Limb (tissue), 2 donors: ENCODE results near the gene IGFALS.

Experiments
- DNase-seq, 2 donors: peaks; one replicate each; pipeline ENCODE4 v3.0.0-alpha.2; 2016; ENCODE audit errors: extremely low spot score in 2 of 2

IGFALS gene

GRCh38 chr16:1790261-1790610 is 3.3 kb downstream of the IGFALS start:
- no peak for DNase-seq

DNA sequence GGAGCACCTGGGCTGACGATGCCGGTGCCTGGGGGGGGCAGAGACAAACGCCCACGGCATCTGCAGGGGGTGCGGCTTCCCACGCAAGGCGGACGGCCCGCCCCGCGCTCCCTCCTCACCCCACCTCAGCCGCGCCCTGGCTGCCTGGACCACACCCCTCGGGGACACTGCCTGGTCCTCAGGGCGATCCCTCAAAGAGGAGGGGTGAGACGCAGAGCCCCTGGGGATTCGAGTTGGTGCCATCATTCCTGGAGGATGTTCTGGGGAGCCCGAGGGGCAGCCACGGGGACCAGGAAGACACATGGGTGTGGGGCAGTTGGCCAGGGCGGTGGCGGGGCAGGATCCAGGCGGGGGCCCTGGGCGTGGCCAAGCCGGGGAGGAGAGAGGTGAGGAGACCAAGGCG is 3.9 kb downstream of the IGFALS start:
- peak in 1 of 2 donors; percentile 28 for DNase-seq

GRCh38 chr16:1788708-1789100 is 4.8 kb downstream of the IGFALS start:
- DNase-seq = no peak

- DNase-seq = no peak
These were observed 5.3 kb downstream of the IGFALS start for GRCh38 chr16:1788095-1788707.

- DNase-seq = peak in 1 of 2 donors; percentile 28
These were observed 6.0 kb downstream of the IGFALS start for GRCh38 chr16:1787322-1788094.

DNA sequence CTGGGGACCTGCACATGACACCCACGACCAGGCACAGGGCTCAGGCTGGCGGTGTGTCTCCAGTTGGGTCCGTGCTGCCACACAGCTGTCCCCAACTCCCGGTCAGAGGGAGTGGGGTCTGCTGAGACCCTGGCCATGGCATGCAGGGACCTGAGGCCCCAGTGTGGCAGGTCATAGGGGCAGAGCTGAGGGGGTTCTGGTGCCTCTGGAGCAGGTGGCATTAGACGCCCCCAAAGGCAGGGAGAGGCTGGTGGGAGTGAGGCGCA is 6.5 kb downstream of the IGFALS start:
- DNase-seq = no peak

- peak in 1 of 2 donors; percentile 29 for DNase-seq
These were observed 7.1 kb downstream of the IGFALS start for GRCh38 chr16:1786242-1787055.

- DNase-seq = no peak
These were observed 7.7 kb downstream of the IGFALS start for GRCh38 chr16:1785846-1786170.

- no peak for DNase-seq
These were observed 8.3 kb downstream of the IGFALS start for GRCh38 chr16:1784977-1785845.

DNA sequence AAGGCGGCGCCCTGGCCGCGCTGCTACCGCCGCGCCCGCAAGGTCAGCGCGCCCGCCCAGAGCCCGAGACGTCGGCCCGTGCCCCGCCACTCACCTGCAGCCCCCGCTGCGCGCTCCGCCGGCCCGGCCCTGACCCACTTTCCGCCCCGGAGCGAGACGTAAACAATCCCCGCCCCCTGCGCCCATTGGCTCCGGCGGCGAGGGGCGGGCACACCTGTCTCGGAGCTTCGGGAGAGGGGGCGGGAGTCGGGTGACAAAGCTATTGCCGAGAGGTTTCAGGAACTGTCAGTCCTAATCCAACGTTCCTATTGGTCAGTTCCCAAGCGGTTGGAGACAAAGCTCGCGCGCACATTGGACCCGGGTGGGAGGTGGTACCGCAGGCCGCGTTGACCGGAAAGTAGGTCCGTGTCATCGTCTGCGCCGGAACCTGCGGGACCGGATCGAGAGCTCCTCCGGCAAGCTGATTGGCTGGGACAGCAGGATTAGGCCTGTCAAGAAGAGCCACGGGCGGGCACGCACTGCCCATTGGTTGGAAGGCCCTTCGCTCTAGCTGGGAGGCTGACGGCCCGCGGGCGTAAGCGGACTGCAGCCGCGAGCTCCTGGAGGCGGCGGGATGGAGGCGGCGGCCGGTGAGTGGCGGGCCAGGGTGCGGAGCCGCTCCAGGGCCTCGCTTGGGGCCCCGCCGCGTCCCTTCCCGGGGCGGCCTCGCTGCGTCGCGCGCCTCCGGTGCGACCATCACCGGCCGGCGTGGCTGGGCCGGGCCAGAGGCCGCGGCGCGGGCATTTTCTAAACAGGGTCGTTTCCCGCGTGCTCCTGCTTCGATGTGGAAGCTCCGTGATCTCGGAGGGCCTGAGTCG is 10.9 kb downstream of the IGFALS start, which contains the start of the genes NUBP2 and SPSB3:
NUBP2 (plus strand) TSS at position 553 of the 857 bp plus-strand sequence; CDS start at position 614, 61 bp downstream.
SPSB3 (minus strand) TSS at position 164 of the 857 bp plus-strand sequence. CDS start 1,088 bp downstream, outside the sequence.
- peak; percentile 99 to 100 for DNase-seq

DNA sequence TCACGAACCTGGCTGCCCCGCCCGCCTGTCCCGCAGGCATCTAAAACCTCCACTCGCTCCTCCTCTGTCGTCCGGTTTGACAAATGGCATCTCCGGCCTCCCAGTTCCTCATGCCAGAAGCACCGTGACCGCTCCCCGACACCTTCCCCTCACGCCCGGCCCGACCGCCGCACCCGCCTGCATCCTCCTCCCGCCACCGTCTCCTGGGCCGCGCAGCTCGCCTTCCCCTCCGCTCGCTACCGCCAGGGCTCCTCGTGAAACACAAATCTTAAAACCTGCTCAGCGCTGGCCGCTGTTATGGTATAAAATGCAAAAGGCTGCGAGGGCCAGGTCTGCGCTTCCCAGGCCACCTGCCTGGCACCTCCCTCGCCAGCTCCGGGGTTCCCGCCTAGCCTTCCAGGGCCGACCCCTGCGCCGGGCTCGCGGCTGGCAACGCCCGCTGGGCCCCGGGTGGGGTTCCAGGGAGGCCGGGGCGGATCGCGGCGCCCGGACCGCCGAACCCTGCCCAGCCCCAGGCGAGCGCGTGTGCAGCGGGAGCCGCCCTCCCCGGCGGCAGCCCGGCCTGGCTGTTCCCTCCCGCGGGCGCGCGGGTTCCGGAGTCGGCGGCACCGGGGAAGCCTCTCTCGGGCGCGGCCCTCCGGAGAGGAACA is 11.6 kb downstream of the IGFALS start:
- DNase-seq = no peak

GRCh38 chr16:1781254-1781653 is 12.3 kb downstream of the IGFALS start:
- no peak for DNase-seq

DNA sequence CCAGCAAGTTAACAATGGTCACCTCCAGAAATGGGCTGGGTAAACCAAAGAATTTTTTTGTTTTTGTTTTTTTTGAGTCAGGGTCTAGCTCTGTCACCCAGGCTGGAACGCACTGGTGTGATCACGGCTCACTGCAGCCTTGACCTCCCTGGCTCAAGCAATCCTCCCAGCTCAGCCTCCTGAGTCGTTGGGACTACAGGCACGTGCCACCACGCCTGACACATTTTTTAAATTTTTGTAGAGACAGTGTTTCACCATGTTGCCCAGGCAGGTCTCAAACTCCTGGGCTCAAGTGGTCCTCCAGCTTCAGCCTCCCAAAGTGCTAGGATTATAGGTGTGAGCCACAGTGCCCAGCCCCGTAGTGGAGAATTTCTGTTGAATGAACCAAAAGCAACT is 12.8 kb downstream of the IGFALS start:
- no peak for DNase-seq

GRCh38 chr16:1779741-1780676 is 13.5 kb downstream of the IGFALS start:
- DNase-seq = no peak

GRCh38 chr16:1779234-1779701 is 14.2 kb downstream of the IGFALS start:
- no peak for DNase-seq

GRCh38 chr16:1778200-1779179 is 15.0 kb downstream of the IGFALS start:
- no peak for DNase-seq

DNA sequence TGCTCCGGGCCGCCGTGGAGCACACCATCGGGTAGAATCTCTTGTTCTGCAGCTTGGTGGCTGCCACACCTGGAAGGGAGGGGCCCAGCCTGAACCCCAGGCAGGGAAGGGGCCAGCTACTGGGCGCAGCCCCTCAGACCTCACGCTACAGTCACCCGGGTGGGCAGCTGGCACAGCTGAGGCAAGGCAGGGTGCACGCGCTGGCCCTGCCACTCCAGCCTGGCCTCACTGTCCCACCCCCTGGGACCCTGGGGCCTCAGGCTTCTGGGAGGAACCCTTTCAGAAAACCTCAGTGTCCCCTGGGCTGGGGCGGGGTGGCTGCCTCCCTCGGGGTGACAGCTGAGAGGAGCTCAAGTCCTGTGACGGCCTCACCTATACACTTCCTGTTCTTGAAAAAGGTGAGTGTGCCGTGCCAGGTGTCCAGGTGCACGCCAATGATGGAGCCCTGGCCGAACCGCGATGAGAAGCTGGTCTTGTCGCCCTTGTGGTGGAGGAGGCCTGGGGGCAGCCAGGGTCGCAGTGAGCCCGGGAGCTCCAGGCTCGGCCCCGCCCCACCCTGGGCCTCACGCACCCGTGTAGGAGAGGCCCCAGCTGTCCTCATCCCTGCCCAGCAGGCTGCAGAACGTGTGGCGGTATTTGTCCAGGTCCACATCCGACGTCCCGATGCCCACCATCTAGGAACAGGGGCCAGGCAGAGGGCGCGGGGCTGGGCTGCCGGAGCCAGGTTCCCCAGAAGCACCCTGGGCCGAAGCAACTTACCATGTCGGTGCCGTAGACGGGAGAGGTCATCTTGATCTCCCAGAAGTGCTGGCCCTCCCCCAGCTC is 15.9 kb downstream of the IGFALS start:
- DNase-seq = no peak
